ENCODE measurements around the gene ATF7IP.

The ATF7IP gene

DNA sequence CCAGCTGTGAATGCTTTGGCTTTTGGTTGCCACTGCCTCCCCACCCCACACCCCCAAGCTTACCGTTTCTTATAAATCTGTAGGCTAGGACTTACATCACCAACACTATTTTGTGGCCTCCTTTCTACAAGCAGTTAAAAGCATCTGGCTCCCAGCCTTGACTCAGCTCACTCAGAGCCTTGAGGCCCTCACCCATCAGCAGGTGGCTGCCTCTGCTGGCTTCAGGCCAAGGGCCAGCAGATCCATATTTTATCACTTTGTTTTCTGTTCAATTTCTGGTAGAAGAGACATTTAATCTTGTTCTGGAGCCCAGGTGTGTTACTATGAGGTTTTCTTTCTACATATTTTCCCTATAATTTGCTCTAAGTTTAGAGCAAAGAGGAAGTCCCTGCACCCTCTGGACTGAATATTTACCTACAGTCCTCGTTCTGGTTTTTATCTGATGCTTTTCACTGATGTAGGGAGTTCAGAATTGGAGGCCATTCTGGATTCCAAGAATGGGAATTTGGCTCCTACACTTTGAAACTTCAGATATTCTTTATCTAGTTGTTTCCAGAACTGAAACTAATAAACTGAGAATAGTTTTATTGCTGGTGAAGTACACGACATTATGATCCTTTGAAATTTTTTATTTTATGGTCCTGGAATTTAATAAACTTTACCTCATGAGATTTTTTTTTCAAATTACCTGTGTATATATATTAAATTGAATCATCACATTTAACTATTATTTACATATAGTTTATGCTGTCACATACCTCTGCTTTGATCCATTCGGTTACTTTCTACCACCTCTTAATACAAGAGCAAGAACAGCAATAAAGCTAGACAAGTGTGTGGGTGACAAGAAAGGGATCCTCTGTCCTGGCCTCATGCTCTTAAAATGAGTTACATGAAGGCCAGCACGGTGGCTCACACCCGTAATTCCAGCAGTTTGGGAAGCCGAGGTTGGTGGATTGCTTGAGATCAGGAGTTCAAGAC lies 180.0 kb downstream of the ATF7IP start:
- H3K27ac ChIP-seq = no peak overlapping the region
- no peak for DNase-seq (ENCODE audit: low read depth, low spot score)

DNA sequence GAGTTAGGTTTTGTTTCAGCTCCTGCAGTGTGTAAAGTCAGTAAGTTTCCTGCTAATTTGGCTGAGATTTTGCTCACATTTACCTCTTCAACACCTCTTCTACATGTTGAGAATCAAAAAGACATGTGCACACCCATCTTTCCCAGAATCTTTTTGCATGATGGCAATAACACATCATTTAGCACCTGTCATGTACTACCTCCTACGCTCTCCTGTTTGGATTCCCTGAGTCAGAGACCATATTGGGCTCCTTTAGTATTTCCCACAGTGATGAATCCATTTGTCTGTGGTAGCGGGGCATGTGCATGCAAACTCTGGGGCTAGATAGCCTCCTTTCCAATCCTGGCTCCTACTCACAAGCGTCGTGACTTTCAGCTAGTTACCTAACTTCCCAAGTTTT lies 182.1 kb downstream of the ATF7IP start:
- no peak for DNase-seq (ENCODE audit: low read depth, low spot score)
- no peak overlapping the region for H3K27ac ChIP-seq

DNA sequence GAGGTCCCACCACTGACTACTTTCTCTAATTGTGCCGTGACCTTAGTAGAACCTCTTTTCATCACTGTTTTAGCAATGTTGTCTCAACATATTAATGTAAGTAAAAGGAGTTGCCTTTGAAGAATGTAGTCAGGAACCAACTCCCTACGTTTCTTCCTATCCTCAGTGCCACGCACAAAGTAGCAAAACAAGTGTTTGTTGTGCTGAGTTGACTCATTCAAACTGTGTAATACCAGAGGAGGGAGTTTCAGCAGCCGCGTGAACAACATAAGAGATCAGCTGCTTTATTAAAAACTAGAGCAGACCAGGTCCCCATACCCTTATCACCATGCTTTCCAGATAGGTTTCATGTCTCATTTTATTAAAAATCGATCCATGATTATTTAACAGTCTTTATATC lies 183.1 kb downstream of the ATF7IP start:
- H3K27ac ChIP-seq = no peak overlapping the region

More for the DNA sequence above, 183.1 kb downstream of the ATF7IP start:
- no peak for DNase-seq (ENCODE audit: low read depth, low spot score)

Data from epithelial cell of prostate (primary cell).